ENCODE data around the gene HAGH. TPM values are rescaled to one million over a fixed set of nuclear protein-coding genes. Genes with fewer than 3 reads are reported as not detected.

Gene HAGH
- total RNA-seq, 6 experiments from 2014 or later: 77.9 to 161 (median 143) TPM

DNA sequence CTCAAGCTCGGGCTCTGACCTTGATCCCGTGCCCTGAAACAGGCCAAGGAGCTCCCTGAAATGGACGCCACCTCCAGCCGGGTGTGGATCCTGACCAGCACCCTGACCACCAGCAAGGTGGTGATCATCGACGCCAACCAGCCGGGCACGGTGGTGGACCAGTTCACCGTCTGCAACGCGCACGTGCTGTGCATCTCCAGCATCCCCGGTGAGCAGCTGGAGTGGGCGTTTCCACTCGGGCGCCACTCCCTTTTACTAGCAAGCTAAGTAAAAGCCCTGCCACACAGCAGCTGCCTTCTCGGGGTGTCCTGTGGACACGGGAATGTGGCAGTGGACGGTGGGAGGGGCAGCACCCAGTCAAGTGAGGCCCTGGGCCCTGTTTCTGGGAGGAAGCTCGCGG is 61.7 kb downstream of the HAGH start:
- Histone ChIP-seq H3K36me3 (peaks cover 0 to 46% (median 6%) of the 10 kb centered on the region in 4 donors), H3K9me3 (no peaks in the 10 kb centered on the region), H3K4me1 (peaks cover 0 to 1% (median 0%) of the 10 kb centered on the region in 4 donors), H3K27ac (no peak overlapping the region), H3K27me3 (no peaks in the 10 kb centered on the region), H3K4me3 (no peak overlapping the region)
- intact Hi-C loops (cut with DNase I): no loop called here
- DNase-seq (no peak), ATAC-seq (no peak)
- no CpG with 5 or more reads among the region's 21 CpGs for WGBS (ENCODE audit: insufficient coverage, low coverage, low lambda C conversion rate, missing lambda C conversion rate)
- TF ChIP-seq POLR2A (IDR thresholded peaks at IDR 0.05): no peak
- TF ChIP-seq, protein P1, sequence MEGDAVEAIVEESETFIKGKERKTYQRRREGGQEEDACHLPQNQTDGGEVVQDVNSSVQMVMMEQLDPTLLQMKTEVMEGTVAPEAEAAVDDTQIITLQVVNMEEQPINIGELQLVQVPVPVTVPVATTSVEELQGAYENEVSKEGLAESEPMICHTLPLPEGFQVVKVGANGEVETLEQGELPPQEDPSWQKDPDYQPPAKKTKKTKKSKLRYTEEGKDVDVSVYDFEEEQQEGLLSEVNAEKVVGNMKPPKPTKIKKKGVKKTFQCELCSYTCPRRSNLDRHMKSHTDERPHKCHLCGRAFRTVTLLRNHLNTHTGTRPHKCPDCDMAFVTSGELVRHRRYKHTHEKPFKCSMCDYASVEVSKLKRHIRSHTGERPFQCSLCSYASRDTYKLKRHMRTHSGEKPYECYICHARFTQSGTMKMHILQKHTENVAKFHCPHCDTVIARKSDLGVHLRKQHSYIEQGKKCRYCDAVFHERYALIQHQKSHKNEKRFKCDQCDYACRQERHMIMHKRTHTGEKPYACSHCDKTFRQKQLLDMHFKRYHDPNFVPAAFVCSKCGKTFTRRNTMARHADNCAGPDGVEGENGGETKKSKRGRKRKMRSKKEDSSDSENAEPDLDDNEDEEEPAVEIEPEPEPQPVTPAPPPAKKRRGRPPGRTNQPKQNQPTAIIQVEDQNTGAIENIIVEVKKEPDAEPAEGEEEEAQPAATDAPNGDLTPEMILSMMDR (IDR thresholded peaks at IDR 0.05): no peak

DNA sequence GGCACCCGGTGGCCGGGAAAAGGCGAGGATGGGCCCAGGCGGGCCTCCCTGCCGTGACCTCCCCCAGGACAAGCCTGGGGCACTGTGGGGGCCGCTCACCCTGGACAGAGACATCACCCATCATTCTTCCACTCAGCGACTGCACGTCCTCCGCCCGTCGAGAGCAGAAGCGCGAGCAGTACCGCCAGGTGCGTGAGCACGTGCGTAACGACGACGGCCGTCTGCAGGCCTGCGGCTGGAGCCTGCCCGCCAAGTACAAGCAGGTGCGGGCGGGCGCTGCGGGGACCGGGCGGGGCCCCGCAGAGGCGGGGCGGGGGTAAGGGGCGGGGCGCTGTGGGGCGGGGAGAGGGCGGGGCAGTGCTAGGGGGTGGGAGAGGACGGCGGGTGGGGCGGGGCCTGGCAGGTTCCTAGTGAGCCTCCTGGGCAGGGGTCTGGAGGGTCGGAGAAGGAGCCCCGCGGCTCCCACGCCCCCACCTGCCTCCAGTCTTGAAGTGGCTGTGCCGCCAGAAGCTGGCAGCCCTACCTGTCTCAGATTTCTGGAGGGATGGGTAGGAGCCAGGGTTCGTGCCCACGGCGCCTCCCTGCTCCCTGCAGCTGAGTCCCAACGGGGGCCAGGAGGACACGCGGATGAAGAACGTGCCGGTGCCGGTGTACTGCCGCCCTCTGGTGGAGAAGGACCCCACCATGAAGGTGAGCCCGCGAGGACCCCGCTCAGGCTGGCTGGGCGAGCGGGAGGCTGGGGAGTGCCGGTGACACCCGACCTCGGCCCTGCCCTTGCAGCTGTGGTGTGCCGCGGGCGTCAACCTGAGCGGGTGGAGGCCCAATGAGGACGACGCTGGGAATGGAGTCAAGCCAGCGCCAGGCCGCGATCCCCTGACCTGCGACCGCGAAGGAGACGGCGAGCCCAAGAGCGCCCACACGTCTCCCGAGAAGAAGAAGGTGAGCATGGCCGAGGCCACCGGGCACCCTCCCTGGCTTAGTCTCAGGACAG is 62.8 kb downstream of the HAGH start:
- H3K27ac ChIP-seq: no peak overlapping the region
- no peak overlapping the region for H3K4me3 ChIP-seq
- WGBS (ENCODE audit: insufficient coverage, low coverage, low lambda C conversion rate, missing lambda C conversion rate): 95% methylated on average over 33 of the region's 81 CpGs
- no peaks in the 10 kb centered on the region for H3K27me3 ChIP-seq
- no peak for DNase-seq
- H3K36me3 ChIP-seq: peaks cover 0 to 48% (median 6%) of the 10 kb centered on the region in 4 donors
- intact Hi-C loops (cut with DNase I): no loop called here
- H3K9me3 ChIP-seq: no peaks in the 10 kb centered on the region
- H3K4me1 ChIP-seq: no peaks in the 10 kb centered on the region
- TF ChIP-seq POLR2A (IDR thresholded peaks at IDR 0.05): no peak
- TF ChIP-seq, protein P1 (IDR thresholded peaks at IDR 0.05): peak in 1 of 4 donors; percentile 14
- ATAC-seq: no peak

DNA sequence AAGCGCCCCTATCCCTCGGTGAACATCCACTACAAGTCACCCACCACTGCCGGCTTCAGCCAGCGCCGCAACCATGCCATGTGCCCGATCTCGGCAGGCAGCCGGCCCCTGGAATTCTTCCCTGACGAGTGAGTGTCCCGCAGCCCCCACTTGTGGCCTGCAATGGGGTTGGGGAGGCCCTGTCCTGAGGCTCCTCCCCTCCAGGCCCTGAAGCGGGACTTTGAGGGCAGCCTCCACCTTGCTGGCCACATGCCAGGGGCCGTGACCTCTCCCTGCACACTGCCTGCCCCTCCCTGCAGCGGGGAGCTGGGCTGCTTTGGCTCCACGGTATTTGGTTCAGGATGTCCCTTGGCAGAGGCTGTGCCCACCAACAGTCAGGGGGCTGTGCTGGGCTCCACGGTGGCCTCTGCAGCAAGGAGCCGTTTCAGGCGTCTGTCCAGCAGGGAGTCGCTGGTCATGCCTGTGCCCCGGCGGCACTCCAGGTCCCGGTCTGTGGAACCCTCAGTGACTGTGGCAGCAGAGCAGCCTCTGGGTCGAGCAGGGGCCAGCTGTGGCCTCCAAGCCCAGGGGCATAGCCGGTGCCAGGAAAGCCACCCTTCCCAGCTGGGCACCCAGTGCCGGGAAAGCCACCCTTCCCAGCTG is 63.6 kb downstream of the HAGH start:
- Histone ChIP-seq H3K36me3 (peaks cover 0 to 42% (median 6%) of the 10 kb centered on the region in 4 donors), H3K9me3 (no peaks in the 10 kb centered on the region), H3K4me3 (no peak overlapping the region), H3K27ac (no peak overlapping the region), H3K27me3 (no peaks in the 10 kb centered on the region), H3K4me1 (no peaks in the 10 kb centered on the region)
- TF ChIP-seq, protein P1 (IDR thresholded peaks at IDR 0.05): no peak
- no peak for TF ChIP-seq POLR2A (IDR thresholded peaks at IDR 0.05)
- peak in 1 of 4 donors; percentile 11 for ATAC-seq
- 0% methylated on average over 1 of the region's 24 CpGs for WGBS (ENCODE audit: insufficient coverage, low coverage, low lambda C conversion rate, missing lambda C conversion rate)
- DNase-seq: peak in 1 of 3 donors; percentile 54
- intact Hi-C loops (cut with DNase I): no loop called here

DNA sequence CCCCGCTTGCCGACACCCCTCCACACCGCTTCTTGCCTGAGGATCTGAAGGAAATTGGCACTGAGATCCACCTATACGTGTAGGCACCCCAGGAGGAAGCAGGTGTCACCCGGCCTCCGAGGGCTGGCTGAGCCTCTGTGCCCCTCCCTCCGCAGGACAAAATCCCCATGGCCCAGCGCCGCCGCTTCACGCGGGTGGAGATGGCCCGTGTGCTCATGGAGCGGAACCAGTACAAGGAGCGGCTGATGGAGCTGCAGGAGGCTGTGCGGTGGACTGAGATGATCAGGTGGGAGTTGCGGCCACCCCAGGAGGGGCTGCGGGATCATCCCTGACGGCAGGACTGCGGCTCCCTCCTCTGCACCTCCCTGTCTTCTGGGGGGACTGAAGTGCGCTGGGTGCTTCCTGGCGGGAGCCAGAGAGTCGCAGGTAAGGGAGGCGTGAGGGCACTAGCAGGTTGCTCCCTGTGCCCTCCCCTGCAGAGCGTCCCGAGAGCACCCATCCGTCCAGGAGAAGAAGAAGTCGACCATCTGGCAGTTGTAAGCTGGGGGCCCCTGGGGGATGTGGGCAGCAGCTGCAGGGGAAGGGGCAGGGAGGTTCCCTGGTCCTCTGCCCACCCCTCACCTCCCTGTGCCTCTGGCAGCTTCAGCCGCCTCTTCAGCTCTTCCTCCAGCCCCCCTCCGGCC is 64.3 kb downstream of the HAGH start:
- H3K9me3 ChIP-seq: no peaks in the 10 kb centered on the region
- 98% methylated on average over 9 of the region's 30 CpGs for WGBS (ENCODE audit: insufficient coverage, low coverage, low lambda C conversion rate, missing lambda C conversion rate)
- no peaks in the 10 kb centered on the region for H3K4me1 ChIP-seq
- intact Hi-C loops (cut with DNase I): no loop called here
- no peaks in the 10 kb centered on the region for H3K27me3 ChIP-seq
- DNase-seq (peak in 1 of 3 donors; percentile 50), ATAC-seq (no peak)
- TF ChIP-seq POLR2A (IDR thresholded peaks at IDR 0.05): no peak
- TF ChIP-seq, protein P1 (IDR thresholded peaks at IDR 0.05): no peak
- no peak overlapping the region for H3K4me3 ChIP-seq
- peaks cover 0 to 41% (median 6%) of the 10 kb centered on the region in 4 donors for H3K36me3 ChIP-seq
- no peak overlapping the region for H3K27ac ChIP-seq

All from right lobe of liver (tissue), 6 donors.